GM12878 (cell line): ENCODE results near the gene IGF2BP2. TPM values are rescaled to one million over a fixed set of nuclear protein-coding genes. Genes with fewer than 3 reads are reported as not detected.

ENCODE experiments used
- ATAC-seq: fragments of 200-7000 bp; cut with Tn5 transposase; 3 replicates; pipeline ENCODE4 v1.9.1; 2020; ENCODE audit warnings: mild to moderate bottlenecking, moderate library complexity
- BruUV-seq: library from RNA; stranded (reverse); fragments of 400-500 nt; replicated peaks from 2 replicates; lab custom pipeline; 2021; lab: Mats Ljungman, UMichigan
- CTCF ChIA-PET: fragments of 300-600 bp; sonication (Branson Sonifier 250); formaldehyde crosslinking; extraction: SDS; loops from one replicate; lab custom pipeline; 2021; ENCODE audit warnings: inconsistent platforms; lab: Yijun Ruan, JAX
- POLR2A ChIA-PET: fragments of 350-600 bp; formaldehyde crosslinking; extraction: SDS; loops from one replicate; lab custom pipeline; 2021; ENCODE audit warnings: inconsistent platforms; lab: Charles Lee
- RAD21 ChIA-PET: fragments of 300-600 bp; sonication (Branson Sonifier 250); formaldehyde crosslinking; loops from one replicate; lab custom pipeline; 2023; ENCODE audit warnings: antibody characterized with exemption; ENCODE audit not compliant: unreplicated experiment; lab: Charles Lee
- SMC1A ChIA-PET: fragments of 300-600 bp; sonication (Branson Sonifier 250); formaldehyde crosslinking; loops from one replicate; lab custom pipeline; 2023; ENCODE audit not compliant: unreplicated experiment, uncharacterized antibody; lab: Charles Lee
- DNase-seq: peaks from one replicate; pipeline ENCODE4 v3.0.0-alpha.2; 2011; ENCODE audit warnings: low read depth, low spot score
- FAIRE-seq: peaks from 3 replicates; lab custom pipeline; 2011; peaks lifted over from hg19 to GRCh38; lab: Jason Lieb, UNC
- H2AFZ ChIP-seq: 2 replicates; pipeline ENCODE4 v1.6.0; 2011; ENCODE audit warnings: low read depth, low read length, control low read depth; ENCODE audit not compliant: control insufficient read depth
- H3K27ac ChIP-seq: 2 replicates; pipeline ENCODE4 v1.5.1; 2011; ENCODE audit warnings: control low read depth; ENCODE audit not compliant: control insufficient read depth, insufficient read depth
- H3K27me3 ChIP-seq, 2 experiments: replicated peaks in 1 of 2; 2 replicates each; pipeline versions ENCODE4 v1.6.0 to v1.6.1; 2011; ENCODE audit warnings: low read length in 1 of 2; ENCODE audit not compliant: control insufficient read depth in 2 of 2, insufficient read depth in 2 of 2
- H3K36me3 ChIP-seq, 2 experiments: 2 replicates each; pipeline ENCODE4 v1.5.1; 2011; ENCODE audit warnings: low read length in 1 of 2; ENCODE audit not compliant: control insufficient read depth in 2 of 2, insufficient read depth in 2 of 2
- H3K4me1 ChIP-seq: 2 replicates; pipeline ENCODE4 v1.6.1; 2011; ENCODE audit warnings: mild to moderate bottlenecking, low read length, moderate library complexity, mixed read lengths; ENCODE audit not compliant: control insufficient read depth, insufficient read depth
- H3K4me2 ChIP-seq: 2 replicates; pipeline ENCODE4 v1.6.0; 2011; ENCODE audit warnings: control low read depth; ENCODE audit not compliant: control insufficient read depth, insufficient read depth
- H3K4me3 ChIP-seq: fragments of 200-600 bp; sonication (generic); 2 replicates; pipeline ENCODE4 v1.5.1; 2016
- H3K79me2 ChIP-seq: 2 replicates; pipeline ENCODE4 v1.6.0; 2011; ENCODE audit warnings: low read length; ENCODE audit not compliant: control insufficient read depth, insufficient read depth
- H3K9ac ChIP-seq: 2 replicates; pipeline ENCODE4 v1.8.0; 2011; ENCODE audit warnings: low read length, control low read depth, mixed read lengths; ENCODE audit not compliant: control insufficient read depth, insufficient read depth
- H3K9me3 ChIP-seq: replicated peaks from 3 replicates; pipeline ENCODE4 v1.5.1; 2011; ENCODE audit warnings: mild to moderate bottlenecking, low read length; ENCODE audit not compliant: control insufficient read depth, insufficient read depth
- H4K20me1 ChIP-seq: 2 replicates; pipeline ENCODE4 v1.6.0; 2011; ENCODE audit not compliant: control insufficient read depth, insufficient read depth
- BCL3 ChIP-seq: IDR thresholded peaks from 2 replicates; pipeline ENCODE4 v1.6.1; 2011; ENCODE audit warnings: borderline replicate concordance, low read depth, mild to moderate bottlenecking, moderate library complexity, low read length; ENCODE audit not compliant: insufficient read depth, poor library complexity, severe bottlenecking
- CBX3 ChIP-seq: fragments of 200-600 bp; sonication (generic); IDR thresholded peaks from 2 replicates; pipeline ENCODE4 v1.6.1; 2016; ENCODE audit warnings: low read depth, borderline replicate concordance
- CBX5 ChIP-seq: sonication (generic); IDR thresholded peaks from 2 replicates; pipeline ENCODE4 v1.6.1; 2016; ENCODE audit warnings: low read depth, moderate library complexity, mild to moderate bottlenecking, inconsistent platforms
- GABPA ChIP-seq: IDR thresholded peaks from 2 replicates; pipeline ENCODE4 v1.6.1; 2014; ENCODE audit warnings: antibody characterized with exemption, low read depth, mild to moderate bottlenecking, inconsistent platforms
- IRF3 ChIP-seq: fragments of 450-650 bp; IDR thresholded peaks from 2 replicates; pipeline ENCODE4 v1.6.1; 2014; ENCODE audit warnings: mild to moderate bottlenecking
- MEF2A ChIP-seq: IDR thresholded peaks from 2 replicates; pipeline ENCODE4 v1.6.1; 2011; ENCODE audit warnings: low read depth, mild to moderate bottlenecking, low read length, moderate library complexity; ENCODE audit not compliant: insufficient read depth
- MTA2 ChIP-seq: fragments of 450-650 bp; IDR thresholded peaks from 2 replicates; pipeline ENCODE4 v1.6.1; 2016; ENCODE audit warnings: low read depth, mild to moderate bottlenecking, moderate library complexity
- MYC ChIP-seq: IDR thresholded peaks from 2 replicates; pipeline ENCODE4 v1.6.1; 2011; ENCODE audit warnings: mild to moderate bottlenecking, low read length, moderate library complexity, inconsistent platforms; ENCODE audit not compliant: insufficient read depth, insufficient replicate concordance, insufficient read length, severe bottlenecking
- RB1 ChIP-seq: fragments of 450-650 bp; formaldehyde crosslinking; IDR thresholded peaks from 2 replicates; pipeline ENCODE4 v1.6.1; 2017; ENCODE audit warnings: mild to moderate bottlenecking, borderline replicate concordance
- SPI1 ChIP-seq: IDR thresholded peaks from 2 replicates; pipeline ENCODE4 v1.6.1; 2011; ENCODE audit warnings: low read depth, mild to moderate bottlenecking, low read length, moderate library complexity, borderline replicate concordance; ENCODE audit not compliant: insufficient read depth
- SREBF2 ChIP-seq: IDR thresholded peaks from 2 replicates; pipeline ENCODE4 v1.6.1; 2012; ENCODE audit warnings: mild to moderate bottlenecking, low read length
- SRF ChIP-seq, 2 experiments: IDR thresholded peaks; 2 replicates each; pipeline ENCODE4 v1.6.1; 2011; ENCODE audit warnings: low read depth in 2 of 2, low read length in 2 of 2, mild to moderate bottlenecking in 1 of 2, moderate library complexity in 1 of 2
- TCF7 ChIP-seq: IDR thresholded peaks from 2 replicates; pipeline ENCODE4 v1.6.1; 2014; ENCODE audit warnings: antibody characterized with exemption, borderline replicate concordance
- WGBS: methylation state at CpG from one replicate; pipeline ENCODE4 v1.1.6; 2016; ENCODE audit warnings: low lambda C conversion rate; ENCODE audit not compliant: insufficient replicate concordance, insufficient coverage; ENCODE audit errors: missing lambda C conversion rate; 5-methylcytosine and 5-hydroxymethylcytosine counted together
- in situ Hi-C: fragments of 300-500 bp; cut with MboI; formaldehyde crosslinking; loops from 9 replicates; pipeline ENCODE4 v1.14.3; 2018; ENCODE audit warnings: mixed read lengths
- intact Hi-C: fragments of 100-400 bp; cut with micrococcal nuclease; formaldehyde crosslinking; loops from one replicate; pipeline ENCODE4 v1.14.2; 2022; ENCODE audit not compliant: unreplicated experiment
- polyA plus RNA-seq, 11 experiments: library from polyadenylated mRNA; depleted of rRNA in 4 of 11; unstranded in 6 of 11; stranded (reverse) in 5 of 11; fragments of >200 nt; fragmentation: Nextera tagmentation in 4 of 11; fragmentation: Illumina TruSeq in 1 of 11; extraction: Ambion mirVana in 4 of 11; extraction: Trizol in 1 of 11; gene quantifications; 1 replicate in 1 of 11; 2 replicates in 10 of 11; pipeline versions ENCODE4 v1.2.1 to v1.2.3, GENCODE V29; 2011 to 2016; ENCODE audit warnings: inconsistent platforms in 2 of 11, missing spikeins in 2 of 11, low read depth in 1 of 11
- total RNA-seq, 4 experiments: library from RNA; depleted of rRNA in 3 of 4; stranded (reverse); fragments of >200 nt in 3 of 4; fragmentation: Illumina TruSeq in 1 of 4; extraction: Trizol in 1 of 4; gene quantifications; 2 replicates each; pipeline versions ENCODE4 v1.2.1 to v1.2.3, GENCODE V29; 2013 to 2021

Gene IGF2BP2
- total and polyA plus RNA-seq, 10 of the 15 experiments (the other 5 are each of a cell fraction or from before 2014, with no cell fraction given) = 0.25 to 0.72 TPM; not detected in 8

GRCh38 chr3:185865247-185865646, 40.4 kb upstream of the IGF2BP2 start:
- Histone ChIP-seq H3K27ac (no peak overlapping the region), H3K27me3 (no peaks in the 10 kb centered on the region), H2AFZ (no peak overlapping the region), H3K4me2 (no peak overlapping the region), H3K4me1 (no peaks in the 10 kb centered on the region), H3K9ac (no peak overlapping the region), H3K79me2 (no peaks in the 10 kb centered on the region), H3K9me3 (no peaks in the 10 kb centered on the region), H4K20me1 (no peaks in the 10 kb centered on the region; the same call in 1 of the 2 replicates), H3K4me3 (no peak overlapping the region), H3K36me3 (no peaks in the 10 kb centered on the region)
- in situ Hi-C loops (no loop called here), intact Hi-C loops (no loop called here)
- SMC1A ChIA-PET = interaction anchor here (1.2 kb wide), 1 partner anchor 36 kb away, joined by 3 read pairs; no protein-coding TSS in a partner anchor
- BruUV-seq = no TSS peak
- RAD21 ChIA-PET = no interaction called here
- ATAC-seq (no peak), FAIRE-seq (no peak), DNase-seq (no peak)
- 33% methylated on average over 1 of the region's 1 CpG for WGBS
- TF ChIP-seq GABPA (no peak), CBX5 (no peak), MEF2A (no peak), RB1 (no peak), SRF (IDR thresholded peaks at IDR 0.05; ENCODE audit: low read depth in 2 of 2, low read length in 2 of 2) (no peak), SPI1 (no peak), MTA2 (no peak), SREBF2 (no peak)
- TF ChIP-seq, all 136 proteins: peak for 0
- POLR2A ChIA-PET = interaction anchor here (0.5 kb wide), 1 partner anchor 88 kb away, joined by 3 read pairs; no protein-coding TSS in a partner anchor
- CTCF ChIA-PET = interaction anchor here (1.6 kb wide), 1 partner anchor 97 kb away, joined by 4 read pairs; no protein-coding TSS in a partner anchor

GRCh38 chr3:185864767-185865166, 39.9 kb upstream of the IGF2BP2 start:
- ChIA-PET POLR2A (no interaction called here), RAD21 (no interaction called here), CTCF (interaction anchor here (1.6 kb wide), 1 partner anchor 96 kb away, joined by 4 read pairs; no protein-coding TSS in a partner anchor), SMC1A (interaction anchor here (1.2 kb wide), 1 partner anchor 37 kb away, joined by 3 read pairs; no protein-coding TSS in a partner anchor)
- H3K9me3 ChIP-seq = no peaks in the 10 kb centered on the region
- ATAC-seq = no peak
- intact Hi-C loops (no loop called here), in situ Hi-C loops (no loop called here)
- H4K20me1 ChIP-seq = no peaks in the 10 kb centered on the region; the same call in 1 of the 2 replicates
- no peak for DNase-seq
- no peak overlapping the region for H3K9ac ChIP-seq
- no peaks in the 10 kb centered on the region for H3K4me1 ChIP-seq
- H3K4me2 ChIP-seq = no peak overlapping the region
- no peaks in the 10 kb centered on the region for H3K27me3 ChIP-seq
- no peaks in the 10 kb centered on the region for H3K36me3 ChIP-seq
- no peak overlapping the region for H3K4me3 ChIP-seq
- H2AFZ ChIP-seq = no peak overlapping the region
- H3K79me2 ChIP-seq = no peaks in the 10 kb centered on the region
- H3K27ac ChIP-seq = no peak overlapping the region
- 58% methylated on average over 3 of the region's 3 CpGs for WGBS
- FAIRE-seq = no peak
- BruUV-seq = no TSS peak
- TF ChIP-seq TCF7 = no peak
- TF ChIP-seq MYC = no peak
- no peak for TF ChIP-seq GABPA
- TF ChIP-seq BCL3 = no peak
- TF ChIP-seq CBX3 = no peak
- no peak for TF ChIP-seq IRF3
